Measurements from ENCODE around the gene AURKA. TPM values are rescaled to one million over a fixed set of nuclear protein-coding genes. Genes with fewer than 3 reads are reported as not detected.

The AURKA gene
- total RNA-seq, 1 donor from 2014 or later = 1.6 TPM

- no peaks in the 10 kb centered on the region for H3K36me3 ChIP-seq (ENCODE audit: control insufficient read depth, insufficient read depth, low read length)
- no peak overlapping the region for H3K4me3 ChIP-seq (ENCODE audit: low read depth, low read length)
- FAIRE-seq = no peak
- DNase-seq (ENCODE audit: low read depth) = no peak
- no peaks in the 10 kb centered on the region for H3K27me3 ChIP-seq (ENCODE audit: control insufficient read depth, insufficient read depth, low read length)
- TF ChIP-seq CTCF (IDR thresholded peaks at IDR 0.05; ENCODE audit: insufficient read depth, low read length, severe bottlenecking) = no peak
These were observed 32.9 kb upstream of the AURKA start for GRCh38 chr20:56424931-56425330.

- TF ChIP-seq CTCF (IDR thresholded peaks at IDR 0.05; ENCODE audit: insufficient read depth, low read length, severe bottlenecking) = no peak
- DNase-seq (ENCODE audit: low read depth) (no peak), FAIRE-seq (no peak)
- Histone ChIP-seq H3K4me3 (ENCODE audit: low read depth, low read length) (no peak overlapping the region), H3K27me3 (ENCODE audit: control insufficient read depth, insufficient read depth, low read length) (no peaks in the 10 kb centered on the region), H3K36me3 (ENCODE audit: control insufficient read depth, insufficient read depth, low read length) (no peaks in the 10 kb centered on the region)
These were observed 31.9 kb upstream of the AURKA start for GRCh38 chr20:56423886-56424285.

- DNase-seq (ENCODE audit: low read depth) (no peak), FAIRE-seq (no peak)
- no peaks in the 10 kb centered on the region for H3K27me3 ChIP-seq (ENCODE audit: control insufficient read depth, insufficient read depth, low read length)
- TF ChIP-seq CTCF (IDR thresholded peaks at IDR 0.05; ENCODE audit: insufficient read depth, low read length, severe bottlenecking) = no peak
- H3K4me3 ChIP-seq (ENCODE audit: low read depth, low read length) = no peak overlapping the region
- no peaks in the 10 kb centered on the region for H3K36me3 ChIP-seq (ENCODE audit: control insufficient read depth, insufficient read depth, low read length)
These were observed 31.2 kb upstream of the AURKA start for GRCh38 chr20:56423211-56423610.

- DNase-seq (ENCODE audit: low read depth) (no peak), FAIRE-seq (no peak)
- no peak overlapping the region for H3K4me3 ChIP-seq (ENCODE audit: low read depth, low read length)
- no peaks in the 10 kb centered on the region for H3K36me3 ChIP-seq (ENCODE audit: control insufficient read depth, insufficient read depth, low read length)
- no peaks in the 10 kb centered on the region for H3K27me3 ChIP-seq (ENCODE audit: control insufficient read depth, insufficient read depth, low read length)
- TF ChIP-seq CTCF (IDR thresholded peaks at IDR 0.05; ENCODE audit: insufficient read depth, low read length, severe bottlenecking) = no peak
These were observed 30.8 kb upstream of the AURKA start for GRCh38 chr20:56422824-56423189.

- peak; percentile 44 for DNase-seq (ENCODE audit: low read depth)
- H3K36me3 ChIP-seq (ENCODE audit: control insufficient read depth, insufficient read depth, low read length) = no peaks in the 10 kb centered on the region
- no peaks in the 10 kb centered on the region for H3K27me3 ChIP-seq (ENCODE audit: control insufficient read depth, insufficient read depth, low read length)
- no peak for TF ChIP-seq CTCF (IDR thresholded peaks at IDR 0.05; ENCODE audit: insufficient read depth, low read length, severe bottlenecking)
- FAIRE-seq = no peak
- no peak overlapping the region for H3K4me3 ChIP-seq (ENCODE audit: low read depth, low read length)
These were observed 30.2 kb upstream of the AURKA start for GRCh38 chr20:56422076-56422823.

Measured in bronchial epithelial cell (primary cell).